ENCODE results near the gene NECTIN1.

NECTIN1 gene

GRCh38 chr11:119663279-119663678 lies 65.7 kb downstream of the NECTIN1 start:
- no peak overlapping the region for H3K4me3 ChIP-seq (ENCODE audit: control insufficient read depth, low read depth, low read length)
- TF ChIP-seq CTCF (conservative IDR thresholded peaks at IDR 0.05; ENCODE audit: control insufficient read depth, insufficient read depth, low read depth, low read length): no peak
- DNase-seq (ENCODE audit: low read depth): no peak

- no peak overlapping the region for H3K4me3 ChIP-seq (ENCODE audit: control insufficient read depth, low read depth, low read length)
- no peak for TF ChIP-seq CTCF (conservative IDR thresholded peaks at IDR 0.05; ENCODE audit: control insufficient read depth, insufficient read depth, low read depth, low read length)
- no peak for DNase-seq (ENCODE audit: low read depth)
Observed at GRCh38 chr11:119661226-119661625, 67.8 kb downstream of the NECTIN1 start.

GRCh38 chr11:119659971-119660723 lies 68.9 kb downstream of the NECTIN1 start:
- H3K4me3 ChIP-seq (ENCODE audit: control insufficient read depth, low read depth, low read length): no peak overlapping the region
- no peak for TF ChIP-seq CTCF (conservative IDR thresholded peaks at IDR 0.05; ENCODE audit: control insufficient read depth, insufficient read depth, low read depth, low read length)
- no peak for DNase-seq (ENCODE audit: low read depth)

- no peak for TF ChIP-seq CTCF (conservative IDR thresholded peaks at IDR 0.05; ENCODE audit: control insufficient read depth, insufficient read depth, low read depth, low read length)
- no peak overlapping the region for H3K4me3 ChIP-seq (ENCODE audit: control insufficient read depth, low read depth, low read length)
- no peak for DNase-seq (ENCODE audit: low read depth)
Observed at GRCh38 chr11:119652907-119653659, 75.9 kb downstream of the NECTIN1 start.

- no peak overlapping the region for H3K4me3 ChIP-seq (ENCODE audit: control insufficient read depth, low read depth, low read length)
- DNase-seq (ENCODE audit: low read depth): no peak
- no peak for TF ChIP-seq CTCF (conservative IDR thresholded peaks at IDR 0.05; ENCODE audit: control insufficient read depth, insufficient read depth, low read depth, low read length)
Observed at GRCh38 chr11:119651802-119652584, 77.0 kb downstream of the NECTIN1 start.

- DNase-seq (ENCODE audit: low read depth): no peak
- H3K4me3 ChIP-seq (ENCODE audit: control insufficient read depth, low read depth, low read length): no peak overlapping the region
- no peak for TF ChIP-seq CTCF (conservative IDR thresholded peaks at IDR 0.05; ENCODE audit: control insufficient read depth, insufficient read depth, low read depth, low read length)
Observed at GRCh38 chr11:119650251-119650650, 78.7 kb downstream of the NECTIN1 start.
